Suppressor macrophage treated with lipopolysaccharide for 4 hours (primary cell): ENCODE data around the gene JAZF1.
"Not testable (repeated sequence)": the region's sequence is repeated elsewhere in the genome, so short reads cannot be mapped to it uniquely, and the experiment has no call there.

ENCODE experiments used
- DNase-seq: peaks from one replicate; pipeline ENCODE4 v3.0.0-alpha.2; 2020

Gene JAZF1

DNA sequence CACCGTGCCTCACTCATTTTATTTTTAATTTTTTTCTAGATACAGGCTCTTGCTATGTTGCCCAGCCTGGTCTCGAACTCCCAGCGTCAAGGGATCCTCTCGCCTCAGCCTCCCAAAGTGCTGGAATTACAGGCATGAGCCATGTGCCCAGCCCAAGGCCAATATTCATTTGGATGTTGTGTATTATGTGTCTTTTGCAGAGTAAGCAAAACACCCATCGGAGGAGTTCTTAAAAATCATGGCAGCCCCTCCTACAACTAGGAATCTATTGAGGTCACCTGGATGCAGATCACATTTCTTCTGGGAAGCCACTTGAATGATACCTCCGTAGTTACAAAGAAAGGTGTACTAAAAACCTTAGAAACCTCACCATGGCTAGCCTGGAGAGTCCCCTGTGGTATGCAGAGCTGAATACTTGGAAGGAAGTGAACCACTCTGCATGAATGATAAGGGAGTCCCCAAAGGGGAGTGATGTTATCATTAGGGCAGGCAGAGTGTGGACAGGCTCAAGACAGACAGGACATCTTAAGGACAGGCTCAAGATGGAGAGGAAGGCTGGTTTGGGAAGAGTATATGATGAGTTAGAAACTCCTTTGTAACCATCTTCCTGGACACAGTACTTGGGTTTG is 254.9 kb downstream of the JAZF1 start:
- DNase-seq: no peak

DNA sequence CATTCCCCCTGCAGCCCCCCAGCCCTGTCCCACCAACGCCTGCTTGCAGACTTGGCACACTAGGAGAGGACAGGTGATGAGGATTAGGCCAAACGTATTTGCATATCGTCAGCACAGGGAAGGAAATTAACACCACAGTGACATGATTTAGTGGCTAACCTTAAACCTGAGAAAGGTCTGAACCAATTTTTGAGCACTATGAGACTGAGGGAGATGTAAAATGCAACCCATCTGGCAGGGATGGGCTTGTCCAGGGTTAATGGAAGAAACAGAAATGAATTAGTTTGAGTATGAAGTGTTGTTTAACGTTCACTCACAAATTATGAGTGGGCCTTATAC is 257.0 kb downstream of the JAZF1 start:
- no peak for DNase-seq

DNA sequence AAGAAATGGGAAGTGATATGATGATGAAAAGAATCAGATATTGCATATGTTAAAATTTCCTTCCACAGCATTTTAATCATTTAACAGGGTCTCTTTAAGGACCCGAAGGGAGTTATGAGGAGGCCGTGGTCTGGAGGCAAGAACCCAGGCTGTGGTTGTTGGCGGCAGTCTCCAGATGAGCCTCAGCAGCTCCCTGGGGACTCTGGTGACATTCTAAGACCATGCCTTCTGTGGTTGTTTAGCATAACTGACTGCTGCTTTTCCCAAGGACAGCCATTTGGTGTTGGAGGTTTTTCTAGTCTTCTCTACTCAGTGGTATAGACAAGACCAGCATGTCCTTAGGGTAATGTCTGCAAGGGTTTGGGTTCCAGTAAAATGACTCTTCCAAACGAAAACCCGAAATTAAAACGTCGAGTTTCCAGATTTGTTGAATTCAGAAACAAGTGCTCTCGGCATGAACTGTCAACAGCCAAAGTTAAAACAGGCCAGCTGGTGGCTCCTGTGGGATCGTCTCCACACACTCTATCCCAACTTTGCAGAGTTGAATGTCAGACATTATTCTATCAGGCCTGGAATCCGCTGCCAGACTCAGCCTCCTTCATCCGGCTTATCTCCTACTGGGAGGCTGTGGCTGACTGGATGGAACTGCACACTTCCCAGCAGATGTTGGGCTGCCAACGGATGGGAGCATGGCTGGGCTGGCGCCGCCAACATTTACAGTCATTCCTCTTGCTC is 257.5 kb downstream of the JAZF1 start:
- DNase-seq: no peak

DNA sequence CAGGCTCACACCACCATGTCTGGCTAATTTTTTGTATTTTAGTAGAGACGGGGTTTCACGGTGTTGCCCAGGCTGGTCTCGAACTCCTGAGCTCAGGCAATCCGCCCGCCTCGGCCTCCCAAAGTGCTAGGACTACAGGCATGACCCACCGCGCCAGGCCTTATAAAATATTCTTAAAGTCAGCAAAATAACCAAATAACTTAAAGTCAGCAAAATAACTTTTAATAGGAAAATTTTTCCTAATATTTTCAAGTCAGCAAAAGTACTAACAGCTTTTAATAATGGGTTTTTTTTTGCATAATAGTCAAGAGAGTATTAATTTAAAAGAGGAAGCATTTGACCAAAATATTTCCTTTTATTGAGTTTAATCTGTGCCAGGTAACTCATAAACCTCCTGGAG is 258.2 kb downstream of the JAZF1 start:
- not testable (repeated sequence) for DNase-seq

DNA sequence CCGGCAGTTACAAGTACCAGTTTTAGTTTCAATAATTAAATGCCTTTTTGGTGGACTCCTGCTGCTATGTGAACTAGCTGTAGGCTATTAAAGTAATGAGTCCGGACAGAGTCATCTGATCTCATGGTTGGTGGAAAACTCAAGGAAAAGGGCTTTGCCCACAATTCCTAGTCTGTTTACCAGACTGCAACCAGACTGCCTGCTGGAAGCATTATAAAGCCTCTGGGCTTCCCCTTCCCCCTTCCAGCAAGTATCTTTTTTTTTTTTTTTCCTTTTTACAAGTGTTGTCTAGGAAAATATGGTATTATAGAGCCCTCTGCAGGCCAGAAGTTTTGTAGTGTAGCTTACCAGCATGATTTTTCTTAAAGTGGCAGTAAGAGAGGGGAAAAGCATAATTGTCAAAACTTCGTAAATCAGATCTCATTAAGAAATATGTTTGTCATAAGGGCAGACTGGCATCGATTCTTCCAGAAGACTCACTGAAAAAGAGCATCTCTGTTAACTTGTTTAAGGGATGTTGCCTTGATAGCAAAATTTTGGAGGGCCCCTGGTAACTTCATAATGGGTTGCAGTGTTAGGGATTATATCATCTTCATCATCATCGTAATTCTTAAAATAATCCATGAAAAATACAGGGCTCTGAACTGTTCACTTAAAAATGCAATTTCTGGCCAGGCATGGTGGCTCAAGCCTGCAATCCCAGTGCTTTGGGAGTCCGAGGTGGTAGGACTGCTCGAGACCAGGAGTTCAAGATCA is 259.3 kb downstream of the JAZF1 start:
- DNase-seq: peak; percentile 78

DNA sequence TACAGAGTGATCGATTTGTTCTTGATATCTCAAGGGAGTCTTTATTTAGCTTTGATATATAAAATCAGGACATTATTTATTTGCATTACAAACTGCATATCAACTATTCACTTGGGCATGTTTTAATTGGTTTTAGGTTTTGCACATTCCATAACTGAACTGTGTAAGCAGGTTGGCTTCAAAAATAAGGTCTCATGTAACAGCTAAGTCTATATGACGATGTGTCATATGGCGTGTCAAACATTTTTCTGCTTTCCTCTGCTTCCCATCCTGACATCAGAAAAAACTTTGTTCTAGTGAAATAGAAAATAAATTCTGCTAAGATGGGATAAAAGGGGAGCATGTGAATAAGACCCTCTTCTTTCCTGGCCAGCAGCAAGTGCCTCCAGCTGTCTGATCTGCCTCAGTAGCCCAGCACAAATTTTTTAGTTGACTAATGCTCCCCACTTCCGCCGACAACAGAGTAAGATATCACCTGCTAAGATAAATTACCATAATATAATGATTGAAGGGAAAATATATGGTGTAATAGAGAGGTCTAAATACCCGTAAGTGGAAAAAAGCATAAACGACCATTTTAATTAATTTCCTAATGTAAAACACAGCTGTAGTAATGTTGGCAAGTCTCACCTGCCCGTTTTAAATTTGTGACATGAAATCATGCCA is 260.2 kb downstream of the JAZF1 start:
- DNase-seq: no peak

DNA sequence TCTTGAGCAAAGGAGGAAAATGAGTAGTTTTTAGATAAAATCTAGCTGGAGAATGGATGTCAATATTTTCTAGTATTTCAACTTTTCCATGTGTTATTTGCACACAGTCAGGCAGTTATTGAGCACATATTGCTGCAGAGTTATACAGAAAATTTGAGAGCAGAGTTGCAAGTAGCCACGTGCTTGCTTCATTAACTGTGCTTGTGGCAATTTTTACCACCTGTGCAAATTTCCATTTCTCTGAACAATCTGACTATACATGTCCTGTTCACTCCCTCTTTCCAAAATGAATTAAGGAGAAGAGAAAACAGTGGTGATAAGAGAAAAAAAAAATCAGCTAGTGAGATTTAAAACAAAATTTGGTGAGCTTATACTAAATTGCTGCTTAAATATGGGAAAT is 262.1 kb downstream of the JAZF1 start:
- DNase-seq: no peak

DNA sequence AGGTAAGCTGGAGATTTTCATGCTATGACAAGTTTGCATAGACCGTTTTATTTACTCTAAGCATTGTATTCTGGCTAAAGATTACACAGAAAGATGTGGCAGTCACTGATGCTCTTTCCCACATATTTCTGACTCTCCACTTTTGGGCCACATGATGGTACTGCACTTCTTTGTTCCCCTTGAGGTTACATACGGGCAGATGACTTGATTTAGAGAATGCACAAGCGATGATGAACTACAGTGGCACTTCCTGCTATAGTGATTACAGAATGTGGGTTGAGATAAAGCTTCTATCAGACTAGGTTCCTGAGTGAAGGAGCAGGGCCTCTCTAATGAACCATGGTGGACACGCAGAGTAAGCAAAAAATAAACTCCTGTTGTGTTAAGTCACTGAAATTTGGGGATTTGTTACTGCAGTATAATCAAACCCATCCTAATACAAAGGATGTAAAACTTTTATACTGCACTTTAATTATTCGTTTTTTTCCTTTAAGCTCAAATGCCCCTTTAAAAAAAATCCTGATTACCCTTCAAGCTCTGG is 262.8 kb downstream of the JAZF1 start:
- peak; percentile 25 for DNase-seq

DNA sequence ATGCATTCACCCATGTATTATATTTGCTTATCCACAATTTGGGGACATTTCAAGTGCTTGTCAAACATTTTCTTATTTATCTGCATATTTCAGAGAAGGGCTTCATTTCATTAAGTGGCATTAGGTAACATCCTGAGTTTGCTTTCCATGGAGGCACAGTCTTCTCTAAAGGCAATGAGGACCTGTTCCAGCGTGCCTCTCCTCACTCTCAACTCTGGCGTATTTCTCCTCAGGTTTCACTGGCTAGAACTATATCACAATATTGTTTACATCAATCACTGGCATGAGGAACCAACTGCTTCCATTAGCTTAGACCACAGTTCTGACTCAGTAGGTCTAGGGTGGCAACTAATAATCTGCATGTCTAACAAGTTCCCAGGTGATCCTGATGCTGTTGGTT is 263.5 kb downstream of the JAZF1 start:
- no peak for DNase-seq

DNA sequence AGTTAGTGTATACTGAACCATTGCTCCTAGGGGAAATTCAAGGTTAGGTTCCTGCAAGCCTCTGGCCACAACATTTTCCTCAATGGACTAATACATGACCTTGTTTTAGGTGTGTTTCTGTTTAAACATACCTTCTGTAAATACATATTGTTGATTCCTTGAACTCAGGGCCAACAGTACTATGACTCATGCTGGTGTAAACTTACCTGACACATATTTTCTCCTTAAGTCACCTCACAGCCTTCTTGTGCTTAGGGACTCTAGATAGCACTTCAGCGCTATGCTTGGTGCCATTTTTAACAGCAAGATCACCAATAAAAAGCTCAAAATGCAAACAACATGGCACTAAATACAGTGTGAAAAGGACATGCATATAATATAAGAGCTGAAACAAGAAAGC is 264.2 kb downstream of the JAZF1 start:
- DNase-seq: no peak

DNA sequence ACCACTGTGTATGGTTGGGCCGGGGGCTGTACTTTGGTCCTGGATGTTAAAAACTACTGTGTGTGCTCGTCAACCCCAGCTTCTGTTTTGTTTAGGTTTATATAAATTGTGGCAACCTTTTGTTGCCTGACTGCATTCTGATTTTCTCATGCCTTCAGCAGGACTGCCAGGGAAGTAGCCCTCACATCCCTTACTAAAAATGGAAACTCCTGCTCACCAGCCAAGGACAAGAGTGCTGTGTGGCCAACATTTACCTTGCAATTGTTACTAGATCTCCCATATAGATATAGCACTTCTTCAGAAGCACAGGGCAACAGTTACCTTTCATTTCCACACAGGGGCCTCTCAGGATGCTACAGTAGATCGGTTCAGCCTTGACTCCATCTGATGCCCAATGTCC is 266.2 kb downstream of the JAZF1 start:
- no peak for DNase-seq

DNA sequence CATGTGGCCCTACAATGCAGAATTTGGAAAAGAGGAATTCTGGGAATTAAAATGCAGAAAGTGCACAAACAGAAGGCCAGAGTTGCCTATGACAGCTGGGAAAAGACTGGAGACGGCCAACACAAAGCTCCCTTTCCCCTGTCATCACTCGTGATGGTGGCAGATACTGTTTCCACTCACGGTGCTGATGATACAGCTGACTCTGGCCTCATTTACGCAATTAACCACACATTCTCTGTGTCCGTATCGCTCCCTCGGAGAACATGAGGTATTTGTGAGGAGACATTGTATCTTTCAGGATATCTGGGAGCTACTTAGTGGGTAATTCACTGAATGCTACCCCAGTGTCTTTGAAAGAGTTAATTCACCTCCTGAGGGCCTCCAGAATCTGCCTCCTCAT is 267.8 kb downstream of the JAZF1 start:
- no peak for DNase-seq

DNA sequence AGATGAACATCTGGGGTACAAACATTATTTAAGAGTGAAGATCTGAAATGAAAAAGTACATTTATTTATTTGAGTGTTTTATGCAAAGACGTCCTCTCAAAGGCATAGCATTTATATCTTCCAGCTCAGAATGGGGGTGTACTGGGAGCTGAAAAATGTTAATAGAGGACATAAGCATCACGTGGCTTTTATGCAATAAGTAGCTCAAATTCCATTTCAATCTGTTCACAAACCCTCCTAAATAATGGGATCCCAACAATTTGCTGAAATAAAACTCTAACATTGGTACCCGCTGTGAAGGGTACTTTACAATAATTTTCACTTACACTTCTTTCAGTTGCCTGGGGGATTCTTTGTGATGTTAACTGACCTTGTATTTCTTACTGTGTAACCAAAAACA is 268.7 kb downstream of the JAZF1 start:
- DNase-seq: no peak

DNA sequence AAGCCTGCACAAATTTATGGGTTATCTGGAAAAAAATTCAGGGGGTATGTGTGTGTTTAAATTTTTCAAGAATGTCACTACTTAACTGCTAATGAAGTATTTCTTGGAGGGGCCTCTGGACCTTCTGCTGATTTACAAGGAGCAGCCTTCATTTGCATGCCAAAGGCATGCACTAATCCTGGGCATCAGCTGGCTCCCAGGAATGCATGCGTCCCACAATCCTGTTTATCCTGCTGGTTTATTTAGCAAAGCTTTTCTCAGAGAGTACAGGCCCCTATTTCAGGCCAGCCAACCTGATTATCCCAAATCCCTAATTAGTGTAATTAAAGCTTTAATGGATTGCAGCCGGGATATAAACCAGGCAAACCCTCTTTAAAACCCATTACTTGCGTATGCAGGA is 270.3 kb downstream of the JAZF1 start:
- no peak for DNase-seq

DNA sequence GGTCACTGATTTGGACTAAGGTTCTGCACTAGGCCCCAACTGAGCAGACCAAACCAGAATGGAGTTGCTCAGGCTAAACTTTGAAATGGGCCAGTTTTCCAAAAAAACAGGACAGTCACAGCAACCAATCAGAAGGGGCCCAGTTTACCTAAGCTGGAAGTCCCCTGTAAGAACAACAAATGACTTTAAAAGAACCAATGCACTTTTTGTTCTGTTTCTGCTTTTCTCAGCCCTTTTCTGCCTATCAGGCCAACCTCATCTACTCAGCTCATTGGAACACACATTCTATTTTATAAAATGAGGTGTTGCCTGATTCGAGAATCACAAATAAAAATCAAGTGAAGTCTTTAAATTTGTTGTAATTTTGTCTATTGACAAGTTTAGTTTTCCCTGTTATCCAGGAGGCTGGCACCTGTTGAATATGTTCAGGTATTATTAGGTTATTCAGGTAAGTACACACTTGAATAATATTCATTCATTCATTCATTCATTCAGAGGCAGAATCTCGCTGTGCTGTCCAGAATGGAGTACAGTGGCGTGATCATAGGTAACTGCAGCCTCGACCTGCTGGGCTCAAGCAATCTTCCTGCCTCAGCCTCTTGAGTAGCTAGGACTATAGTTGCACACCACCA is 271.9 kb downstream of the JAZF1 start:
- no peak for DNase-seq

DNA sequence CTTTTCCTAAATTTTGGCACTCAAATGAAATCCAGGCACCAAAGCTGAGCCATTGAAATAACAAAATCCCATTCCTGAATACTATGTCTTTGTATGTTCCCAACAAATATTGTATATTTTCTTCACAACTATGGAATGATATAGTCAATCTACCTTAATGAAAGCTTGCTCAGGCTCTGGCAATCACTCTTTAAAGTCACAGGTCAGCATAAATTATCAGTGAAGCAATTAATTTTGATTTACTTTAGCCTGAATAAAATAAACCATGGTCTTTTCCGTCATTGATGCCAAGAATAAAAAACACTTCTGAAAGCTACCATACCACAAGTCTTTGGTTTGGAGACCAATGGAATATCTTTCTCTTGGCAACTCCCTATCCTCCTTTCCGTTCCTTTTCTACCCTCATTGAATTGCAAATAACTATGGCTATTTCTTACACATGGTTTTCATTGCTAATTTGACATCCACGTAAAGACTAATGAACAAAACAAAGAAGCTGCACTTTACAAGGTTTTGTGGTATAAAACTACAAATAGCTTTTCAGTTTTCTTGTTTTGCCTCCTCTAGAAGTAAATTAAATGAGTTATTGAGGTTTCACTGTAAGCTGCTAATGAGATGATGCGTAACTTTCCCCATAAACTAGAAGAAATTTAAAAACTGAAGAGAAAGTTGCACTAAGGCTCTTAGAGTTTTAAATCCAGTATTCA is 274.1 kb downstream of the JAZF1 start:
- no peak for DNase-seq

DNA sequence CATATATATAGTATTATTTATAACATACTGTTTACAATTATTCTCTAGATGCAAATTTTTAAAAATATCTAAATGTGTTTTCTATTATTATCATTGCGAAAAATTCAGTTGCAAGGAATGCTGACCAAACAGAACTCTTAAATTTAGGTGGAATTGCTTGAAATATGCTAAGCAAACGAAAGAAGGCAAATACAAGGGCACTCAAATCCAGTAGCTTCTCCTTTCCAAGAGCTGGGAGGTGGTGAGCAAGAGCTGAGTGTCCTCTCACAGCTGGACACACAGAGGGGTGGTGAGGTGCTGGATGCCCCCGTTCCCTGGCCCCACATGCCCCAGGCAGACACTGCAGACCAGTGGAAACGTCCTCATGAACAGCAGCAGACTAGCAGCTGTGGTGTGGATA is 274.6 kb downstream of the JAZF1 start:
- DNase-seq: no peak

DNA sequence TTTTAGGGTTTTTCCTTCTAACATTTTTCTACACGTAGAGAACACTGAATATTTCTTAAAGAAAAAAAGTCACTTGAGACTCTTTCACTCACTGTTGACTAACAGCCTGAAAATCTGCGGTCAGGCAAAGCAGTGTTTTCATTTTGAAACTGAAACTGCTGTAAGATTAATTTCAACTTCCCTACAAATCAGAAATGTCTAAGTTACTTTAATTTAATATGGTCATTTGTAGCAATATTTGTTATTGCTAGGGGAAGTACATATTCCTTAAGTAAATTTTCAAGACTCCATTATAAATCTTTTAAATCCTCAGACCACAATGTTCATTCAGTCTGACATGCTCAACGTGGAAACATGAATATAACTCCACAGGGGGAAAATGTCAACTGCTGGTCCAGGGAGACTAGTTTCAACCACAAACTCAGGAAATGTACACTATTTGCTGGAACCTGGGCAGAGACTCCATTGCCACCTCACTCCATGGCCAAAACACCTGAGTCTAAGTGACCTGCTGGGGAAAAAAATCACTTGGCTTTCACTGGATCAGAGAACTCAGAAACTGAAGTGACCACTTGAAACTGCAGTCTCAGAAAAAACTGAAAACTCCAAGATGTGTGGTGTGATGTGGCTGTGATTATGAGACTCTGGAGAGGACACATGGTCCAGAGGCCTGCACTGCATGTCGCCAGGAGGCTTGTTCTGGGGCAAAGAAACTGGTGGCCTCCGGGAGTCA is 279.4 kb downstream of the JAZF1 start:
- peak; percentile 89 for DNase-seq

DNA sequence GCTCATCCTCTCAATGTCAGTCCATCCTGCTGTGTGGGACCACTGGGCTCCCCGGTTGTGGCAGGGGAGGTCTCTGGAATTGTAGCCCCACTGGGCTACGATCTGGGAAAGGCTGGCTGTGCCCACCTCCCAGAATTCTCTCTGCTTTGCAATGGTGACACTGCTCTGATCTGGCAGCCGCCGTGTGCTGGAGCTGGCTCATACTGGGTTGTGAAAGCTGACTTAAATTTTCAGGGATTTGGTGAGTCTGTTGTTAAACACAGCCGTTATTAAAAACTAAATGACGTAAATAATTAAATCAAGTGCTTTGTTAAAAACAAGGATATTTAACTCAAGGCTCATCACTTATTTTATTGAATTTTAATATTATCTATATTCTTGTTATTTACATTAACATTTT is 280.6 kb downstream of the JAZF1 start:
- DNase-seq: no peak

DNA sequence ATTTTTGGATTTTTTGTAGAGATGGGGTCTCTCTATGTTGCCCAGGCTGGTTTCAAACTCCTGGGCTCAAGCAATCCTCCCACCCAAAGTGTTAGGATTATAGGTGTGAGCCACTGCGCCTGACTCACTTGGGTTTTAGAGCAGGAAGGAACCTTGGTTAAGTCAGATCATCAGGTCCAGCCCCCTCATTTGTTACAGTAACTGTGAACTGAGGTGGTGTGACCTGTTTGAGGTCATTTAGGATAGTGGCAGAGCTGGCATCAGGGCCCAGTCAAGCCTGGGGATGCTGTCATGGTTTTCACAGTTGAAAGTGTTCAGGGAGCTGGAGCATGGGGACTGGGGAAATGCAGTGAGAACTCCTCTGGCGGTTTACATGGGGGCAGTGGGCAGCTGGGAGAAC is 281.0 kb downstream of the JAZF1 start:
- DNase-seq: no peak

DNA sequence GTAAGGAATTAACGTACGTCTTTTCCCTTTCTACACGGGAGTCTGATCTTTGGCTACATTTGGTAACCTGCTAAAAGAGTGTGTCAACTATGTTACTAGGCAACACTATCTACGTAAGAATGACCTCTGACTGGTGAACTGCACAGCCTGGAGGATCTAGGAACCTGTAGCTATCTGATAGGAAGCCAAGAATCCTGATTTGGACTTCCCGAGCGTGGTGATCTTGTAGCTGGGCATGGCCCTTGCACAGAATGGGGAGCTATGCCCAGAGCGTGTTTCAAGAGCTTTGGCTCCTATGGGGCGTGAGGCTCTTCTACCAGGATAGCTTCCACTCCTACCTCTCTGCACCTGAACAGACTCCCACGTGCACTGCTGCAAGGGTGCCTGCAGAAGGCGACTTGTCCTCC is 283.2 kb downstream of the JAZF1 start:
- DNase-seq: no peak

DNA sequence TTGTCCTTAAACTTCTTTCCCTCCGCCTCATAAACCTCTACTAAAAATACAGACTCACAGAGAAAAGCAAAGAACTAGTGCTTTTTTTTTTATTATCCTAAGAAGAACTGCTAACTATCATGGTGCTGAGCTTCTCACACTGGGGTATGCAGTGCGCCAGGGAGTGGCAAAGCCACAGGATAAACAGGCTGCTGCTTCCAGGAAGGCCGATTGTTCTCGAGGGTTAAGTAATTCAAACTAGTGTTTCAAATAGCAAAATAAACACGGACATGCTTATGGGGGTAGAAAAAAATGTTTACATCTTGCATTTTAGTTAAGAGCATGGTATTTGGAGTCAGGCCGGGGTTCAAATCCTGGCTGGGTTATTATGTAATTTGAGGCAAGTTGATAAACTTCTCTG is 283.6 kb downstream of the JAZF1 start:
- no peak for DNase-seq
